ENCODE data around the gene LIF. TPM values are rescaled to one million over a fixed set of nuclear protein-coding genes. Genes with fewer than 3 reads are reported as not detected.

LIF gene
- total RNA-seq, 1 experiment from 2014 or later: 34.4 TPM

DNA sequence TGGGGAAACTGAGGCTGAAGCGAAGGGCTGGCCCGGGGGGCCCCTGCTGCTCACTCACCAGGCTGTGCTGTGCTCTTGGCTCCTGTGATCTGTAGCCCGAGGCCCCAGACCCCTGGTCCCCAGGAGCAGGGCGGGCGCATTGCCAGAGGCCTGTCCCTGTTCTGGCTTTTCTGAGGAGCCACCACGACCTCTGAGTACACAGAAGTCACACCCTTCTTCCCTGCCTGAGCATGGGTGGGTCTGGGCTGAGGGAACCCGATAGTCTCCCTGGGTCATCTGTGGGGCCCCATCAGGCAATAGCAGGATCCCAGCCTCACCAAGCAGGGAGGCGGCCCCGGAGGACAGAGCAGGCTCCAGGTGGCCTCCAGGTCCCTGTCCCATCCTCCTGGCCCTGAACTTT, 37.6 kb upstream of the LIF start:
- in situ Hi-C loops (cut with HindIII; ENCODE audit: low pct_unique_long_range_greater_than_20kb, low sequenced_read_pairs): no loop called here
- BruUV-seq (replicated peaks): no TSS peak
- no peaks in the 10 kb centered on the region for H3K9me3 ChIP-seq (ENCODE audit: control insufficient read depth, insufficient read depth, low read depth, low read length)
- H3K36me3 ChIP-seq (ENCODE audit: control insufficient read depth, insufficient read depth, low read length): no peaks in the 10 kb centered on the region; the same call in 1 of the 2 replicates
- CTCF ChIA-PET: interaction anchor here (0.6 kb wide), 1 partner anchor 43 kb away, joined by 4 read pairs; the partner anchor contains the start of gene TBC1D10A
- no peak for ATAC-seq
- intact Hi-C loops (cut with micrococcal nuclease; ENCODE audit: unreplicated experiment): no loop called here
- no peaks in the 10 kb centered on the region for H3K27me3 ChIP-seq (ENCODE audit: control insufficient read depth, insufficient read depth, low read length)
- POLR2A ChIA-PET: no interaction called here
- no peak overlapping the region for H3K4me3 ChIP-seq (ENCODE audit: low read depth in 2 of 2, low read length in 2 of 2)
- no peak overlapping the region for H3K27ac ChIP-seq (ENCODE audit: low read length)
- no peak for DNase-seq (ENCODE audit: low read depth, low spot score)
- TF ChIP-seq SIN3A (IDR thresholded peaks at IDR 0.05; ENCODE audit: borderline replicate concordance, insufficient read depth, low read depth, low read length): no peak
- TF ChIP-seq CTCF (IDR thresholded peaks at IDR 0.05): no peak
- no peak for TF ChIP-seq REST (IDR thresholded peaks at IDR 0.05; ENCODE audit: insufficient read depth in 1 of 2, low read depth in 2 of 2, low read length in 1 of 2)
- TF ChIP-seq POLR2AphosphoS5 (IDR thresholded peaks at IDR 0.05; ENCODE audit: low read depth, low read length): no peak
- TF ChIP-seq TCF7L2 (IDR thresholded peaks at IDR 0.05; ENCODE audit: low read depth, low read length): no peak
- H3K4me1 ChIP-seq (ENCODE audit: control insufficient read depth, insufficient read depth, low read length): peaks cover 12% of the 10 kb centered on the region

GRCh38 chr22:30283342-30283741, 36.8 kb upstream of the LIF start:
- peaks cover 9% of the 10 kb centered on the region for H3K4me1 ChIP-seq (ENCODE audit: control insufficient read depth, insufficient read depth, low read length)
- DNase-seq (ENCODE audit: low read depth, low spot score): no peak
- no peak overlapping the region for H3K27ac ChIP-seq (ENCODE audit: low read length)
- ChIA-PET POLR2A (no interaction called here), CTCF (no interaction called here)
- H3K36me3 ChIP-seq (ENCODE audit: control insufficient read depth, insufficient read depth, low read length): no peaks in the 10 kb centered on the region
- no peak overlapping the region for H3K4me3 ChIP-seq (ENCODE audit: low read depth in 2 of 2, low read length in 2 of 2)
- intact Hi-C loops (cut with micrococcal nuclease; ENCODE audit: unreplicated experiment) (no loop called here), in situ Hi-C loops (cut with HindIII; ENCODE audit: low pct_unique_long_range_greater_than_20kb, low sequenced_read_pairs) (no loop called here)
- no peaks in the 10 kb centered on the region for H3K9me3 ChIP-seq (ENCODE audit: control insufficient read depth, insufficient read depth, low read depth, low read length)
- no peak for TF ChIP-seq SIN3A (IDR thresholded peaks at IDR 0.05; ENCODE audit: borderline replicate concordance, insufficient read depth, low read depth, low read length)
- TF ChIP-seq CTCF (IDR thresholded peaks at IDR 0.05): no peak
- TF ChIP-seq TCF7L2 (IDR thresholded peaks at IDR 0.05; ENCODE audit: low read depth, low read length): no peak
- TF ChIP-seq REST (IDR thresholded peaks at IDR 0.05; ENCODE audit: insufficient read depth in 1 of 2, low read depth in 2 of 2, low read length in 1 of 2): no peak
- no peak for TF ChIP-seq POLR2AphosphoS5 (IDR thresholded peaks at IDR 0.05; ENCODE audit: low read depth, low read length)
- H3K27me3 ChIP-seq (ENCODE audit: control insufficient read depth, insufficient read depth, low read length): no peaks in the 10 kb centered on the region
- no TSS peak for BruUV-seq (replicated peaks)
- no peak for ATAC-seq

Measured in Panc1 (cell line).